Breast epithelium (tissue), 4 donors: ENCODE results near the gene MACROD2. TPM values are rescaled to one million over a fixed set of nuclear protein-coding genes. Genes with fewer than 3 reads are reported as not detected.
"Not testable (repeated sequence)": the region's sequence is repeated elsewhere in the genome, so short reads cannot be mapped to it uniquely, and the experiment has no call there.

Experiments
- DNase-seq, 2 donors: peaks; one replicate each; pipeline ENCODE4 v3.0.0-alpha.2; 2019; ENCODE audit warnings: low spot score in 2 of 2
- H3K27ac ChIP-seq, 2 donors: fragments of 200-600 bp; sonication (generic) in 1 of 2; one replicate each; pipeline ENCODE4 v1.5.1; 2016 to 2019; ENCODE audit warnings: mild to moderate bottlenecking in 1 of 2
- H3K27me3 ChIP-seq, 2 donors: fragments of 200-600 bp; sonication (generic) in 1 of 2; one replicate each; pipeline versions ENCODE4 v1.5.1 to v1.6.0; 2017 to 2019; ENCODE audit warnings: control low read depth in 1 of 2, mild to moderate bottlenecking in 1 of 2
- H3K36me3 ChIP-seq: fragments of 200-600 bp; one replicate; pipeline ENCODE4 v1.5.1; 2019
- H3K4me1 ChIP-seq, 2 donors: fragments of 200-600 bp; sonication (generic); one replicate each; pipeline ENCODE4 v1.5.1; 2016 to 2019; ENCODE audit warnings: control low read depth in 1 of 2
- H3K4me3 ChIP-seq, 3 donors: fragments of 200-600 bp; sonication (generic); 1 replicate in 2 of 3; 2 replicates in 1 of 3; pipeline ENCODE4 v1.5.1; 2016 to 2019; ENCODE audit warnings: mild to moderate bottlenecking in 3 of 3, moderate library complexity in 2 of 3
- H3K9me3 ChIP-seq, 2 donors: fragments of 200-600 bp; sonication (generic) in 1 of 2; one replicate each; pipeline ENCODE4 v1.5.1; 2016 to 2019; ENCODE audit warnings: control low read depth in 1 of 2
- CTCF ChIP-seq, 3 donors: fragments of 450-650 bp; IDR thresholded peaks; one replicate each; pipeline ENCODE4 v1.5.1; 2016 to 2017; ENCODE audit warnings: antibody characterized with exemption in 3 of 3, mild to moderate bottlenecking in 3 of 3, moderate library complexity in 3 of 3
- POLR2A ChIP-seq: fragments of 450-650 bp; IDR thresholded peaks from one replicate; pipeline ENCODE4 v1.6.1; 2016; ENCODE audit warnings: antibody characterized with exemption, mild to moderate bottlenecking, moderate library complexity
- POLR2AphosphoS5 ChIP-seq, 3 donors: sonication (generic); formaldehyde crosslinking; IDR thresholded peaks; one replicate each; pipeline ENCODE4 v1.6.1; 2017; ENCODE audit warnings: antibody characterized with exemption in 3 of 3
- intact Hi-C: fragments of 100-400 bp; cut with DNase I; formaldehyde crosslinking; loops from one replicate; pipeline ENCODE4 v1.15.1; 2023; ENCODE audit warnings: low total_unique reads
- total RNA-seq, 3 donors: library from RNA; depleted of rRNA; stranded (reverse); fragments of >200 nt; gene quantifications; one replicate each; pipeline ENCODE4 v1.1.0, GENCODE V29; 2016

Gene MACROD2
- total RNA-seq, 3 donors from 2014 or later = 6.7 to 26.8 (median 8.8) TPM

- Histone ChIP-seq H3K36me3 (no peaks in the 10 kb centered on the region), H3K27ac (no peak overlapping the region), H3K4me3 (no peak overlapping the region), H3K9me3 (no peaks in the 10 kb centered on the region), H3K27me3 (no peaks in the 10 kb centered on the region), H3K4me1 (no peaks in the 10 kb centered on the region)
- intact Hi-C loops = no loop called here
- no peak for TF ChIP-seq POLR2A
- no peak for TF ChIP-seq CTCF (IDR thresholded peaks at IDR 0.05)
- TF ChIP-seq POLR2AphosphoS5 (IDR thresholded peaks at IDR 0.05) = no peak
- DNase-seq = no peak
Observed at GRCh38 chr20:13984211-13984610, 11.1 kb upstream of the MACROD2 start.

- Histone ChIP-seq H3K27me3 (no peaks in the 10 kb centered on the region), H3K4me1 (no peaks in the 10 kb centered on the region), H3K36me3 (no peaks in the 10 kb centered on the region), H3K4me3 (no peak within 1 kb of the TSS), H3K27ac (no peak within 1 kb of the TSS), H3K9me3 (peaks cover 6 to 33% of the 10 kb centered on the region in 2 donors)
- DNase-seq = no peak
- intact Hi-C loops = no loop called here
- TF ChIP-seq POLR2A (no peak), POLR2AphosphoS5 (IDR thresholded peaks at IDR 0.05) (no peak), CTCF (IDR thresholded peaks at IDR 0.05) (no peak)
Observed at GRCh38 chr20:13990465-13990864, 4.9 kb upstream of the MACROD2 start, which contains the start of gene SEL1L2. Gene SEL1L2 (minus strand): TSS chr20:13990614. CDS start chr20:13990534, 80 bp downstream.

GRCh38 chr20:13991311-13991710, 4.0 kb upstream of the MACROD2 start:
- Histone ChIP-seq H3K4me1 (no peaks in the 10 kb centered on the region), H3K4me3 (no peak overlapping the region), H3K36me3 (no peaks in the 10 kb centered on the region), H3K9me3 (peaks cover 6 to 33% of the 10 kb centered on the region in 2 donors), H3K27me3 (no peaks in the 10 kb centered on the region), H3K27ac (no peak overlapping the region)
- no peak for DNase-seq
- intact Hi-C loops = no loop called here
- no peak for TF ChIP-seq POLR2AphosphoS5 (IDR thresholded peaks at IDR 0.05)
- no peak for TF ChIP-seq POLR2A
- no peak for TF ChIP-seq CTCF (IDR thresholded peaks at IDR 0.05)

- H3K27me3 ChIP-seq, H3K4me1 ChIP-seq, DNase-seq, H3K36me3 ChIP-seq, intact Hi-C loops, H3K4me3 ChIP-seq, H3K27ac ChIP-seq: not testable (repeated sequence)
- peaks cover 6 to 33% of the 10 kb centered on the region in 2 donors for H3K9me3 ChIP-seq
Observed at GRCh38 chr20:13991955-13992354, 3.4 kb upstream of the MACROD2 start.

- Histone ChIP-seq H3K4me3 (peak overlapping the region; percentile 65 to 83 (median 79)), H3K9me3 (peaks cover 6 to 33% of the 10 kb centered on the region in 2 donors), H3K36me3 (no peaks in the 10 kb centered on the region), H3K27ac (peak overlapping the region; percentile 72 to 80), H3K4me1 (no peaks in the 10 kb centered on the region), H3K27me3 (no peaks in the 10 kb centered on the region)
- no peak for DNase-seq
- intact Hi-C loops = no loop called here
- no peak for TF ChIP-seq POLR2AphosphoS5 (IDR thresholded peaks at IDR 0.05)
- TF ChIP-seq POLR2A = no peak
- TF ChIP-seq CTCF (IDR thresholded peaks at IDR 0.05) = no peak
Observed at GRCh38 chr20:13995841-13996240, 525 bp downstream of the MACROD2 start.

- DNase-seq = no peak
- intact Hi-C loops = no loop called here
- no peak for TF ChIP-seq POLR2A
- no peak for TF ChIP-seq POLR2AphosphoS5 (IDR thresholded peaks at IDR 0.05)
- no peak for TF ChIP-seq CTCF (IDR thresholded peaks at IDR 0.05)
- peaks cover 6 to 31% of the 10 kb centered on the region in 2 donors for H3K9me3 ChIP-seq
- no peaks in the 10 kb centered on the region for H3K4me1 ChIP-seq
- no peaks in the 10 kb centered on the region for H3K27me3 ChIP-seq
- H3K36me3 ChIP-seq = no peaks in the 10 kb centered on the region
- H3K27ac ChIP-seq = no peak overlapping the region
- H3K4me3 ChIP-seq = peak overlapping the region; percentile 65 to 83 (median 79)
Observed at GRCh38 chr20:13996265-13996664, 949 bp downstream of the MACROD2 start.
